Measurements from ENCODE around the gene PRSS16.

PRSS16 gene

DNA sequence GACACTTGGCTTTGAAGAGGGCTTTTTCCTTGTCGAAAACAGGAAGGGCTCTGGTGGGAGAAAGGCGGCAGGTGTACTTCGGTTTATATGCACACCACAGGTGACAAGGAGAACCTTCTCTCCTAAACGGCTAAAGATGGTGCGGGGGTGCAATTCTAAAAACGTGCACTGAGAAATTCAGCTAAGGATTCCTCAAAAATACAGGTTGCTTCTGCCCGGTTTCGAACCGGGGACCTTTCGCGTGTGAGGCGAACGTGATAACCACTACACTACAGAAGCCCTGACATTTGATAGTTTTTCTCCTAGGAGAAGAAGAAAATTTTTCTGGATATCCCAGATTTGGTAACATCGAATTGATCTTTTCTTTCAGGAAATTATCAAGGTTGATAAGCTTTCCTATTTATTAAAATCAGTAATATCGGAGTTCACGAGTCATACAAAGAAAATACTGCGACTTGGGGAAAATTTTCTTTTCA is 32.6 kb downstream of the PRSS16 start:
- DNase-seq: peak in 1 of 42 donors; percentile 14
- intact Hi-C loops (cut with DNase I): no loop called here

DNA sequence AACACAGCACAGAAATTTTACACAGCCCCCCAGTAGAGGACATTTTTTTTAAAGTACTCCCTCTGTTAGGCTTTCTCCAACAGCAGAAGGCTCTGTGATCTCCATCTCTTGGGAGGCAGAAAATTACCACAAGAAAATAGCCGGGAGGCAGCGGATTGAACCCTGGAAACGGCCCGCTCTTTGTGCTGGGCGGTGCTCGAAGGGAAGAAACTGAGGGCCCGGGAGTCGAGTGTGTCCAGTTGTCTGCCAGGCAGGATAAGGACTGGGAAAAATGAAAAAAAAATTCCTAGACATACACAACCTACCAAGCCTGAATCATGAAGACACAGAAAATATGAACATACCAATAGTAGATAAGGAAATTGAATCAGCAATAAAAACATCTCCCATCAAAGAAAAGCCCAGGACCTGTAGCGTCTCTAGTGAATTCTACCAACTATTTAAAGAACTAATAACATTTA is 33.1 kb downstream of the PRSS16 start:
- intact Hi-C loops (cut with DNase I): no loop called here

DNA sequence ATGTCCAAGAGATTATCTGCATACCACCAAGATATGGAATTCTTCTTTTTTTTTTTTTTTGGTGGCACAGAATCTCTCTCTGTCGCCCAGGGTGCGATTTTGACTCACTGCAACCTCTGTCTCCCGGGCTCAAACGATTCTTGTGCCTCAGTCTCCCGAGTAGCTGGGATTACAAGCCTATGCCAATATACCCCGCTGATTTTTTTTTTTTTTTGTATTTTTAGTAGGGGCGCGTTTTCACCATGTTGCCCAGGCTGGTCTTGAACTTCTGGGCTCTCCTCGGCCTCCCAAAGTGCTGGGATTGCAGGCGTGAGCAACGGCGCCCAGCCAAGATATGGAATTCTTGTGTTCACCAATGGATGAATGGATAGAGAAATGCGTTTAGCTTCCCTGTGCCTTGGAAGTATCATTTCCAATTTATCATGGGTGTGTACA is 33.6 kb downstream of the PRSS16 start:
- no peak for DNase-seq
- intact Hi-C loops (cut with DNase I): no loop called here

More for the DNA sequence above, 33.1 kb downstream of the PRSS16 start:
- DNase-seq: no peak

DNA sequence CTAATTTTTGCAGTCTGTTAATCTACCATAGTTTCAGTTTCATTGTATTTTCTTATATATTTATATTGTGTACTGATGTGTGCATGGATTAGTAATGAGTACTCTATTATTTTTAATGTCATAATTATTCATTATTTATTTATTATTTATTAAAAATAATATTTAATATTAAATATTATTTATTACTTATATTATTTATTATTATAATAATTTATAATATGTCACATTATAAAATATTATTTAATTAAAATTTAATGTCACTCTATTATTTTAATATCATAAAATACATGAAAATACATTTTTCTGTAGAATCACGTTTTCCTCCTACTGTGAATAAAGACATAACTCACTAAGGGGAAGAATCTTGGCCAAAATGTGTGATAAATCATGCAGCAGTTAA is 34.1 kb downstream of the PRSS16 start:
- intact Hi-C loops (cut with DNase I): no loop called here
- no peak for DNase-seq

DNA sequence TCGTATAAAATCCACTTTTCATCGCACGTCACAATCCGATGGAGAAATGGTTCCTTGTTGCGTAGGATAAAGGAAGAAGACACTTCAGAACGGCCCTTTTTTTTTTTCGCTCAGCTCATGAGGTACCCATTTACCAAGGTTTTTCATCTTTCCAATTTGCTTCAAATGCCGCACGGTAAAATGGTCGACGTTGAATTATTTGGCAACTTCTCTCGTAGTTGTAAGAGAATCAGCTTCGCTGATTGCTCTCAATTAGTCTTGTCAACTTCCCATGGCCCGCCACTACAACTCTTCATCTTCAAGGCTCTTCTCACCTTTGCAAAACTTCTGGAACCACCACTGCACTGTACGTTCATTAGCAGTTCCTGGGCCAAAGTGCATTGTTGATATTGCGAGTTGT is 35.8 kb downstream of the PRSS16 start:
- intact Hi-C loops (cut with DNase I): no loop called here
- no peak for DNase-seq

DNA sequence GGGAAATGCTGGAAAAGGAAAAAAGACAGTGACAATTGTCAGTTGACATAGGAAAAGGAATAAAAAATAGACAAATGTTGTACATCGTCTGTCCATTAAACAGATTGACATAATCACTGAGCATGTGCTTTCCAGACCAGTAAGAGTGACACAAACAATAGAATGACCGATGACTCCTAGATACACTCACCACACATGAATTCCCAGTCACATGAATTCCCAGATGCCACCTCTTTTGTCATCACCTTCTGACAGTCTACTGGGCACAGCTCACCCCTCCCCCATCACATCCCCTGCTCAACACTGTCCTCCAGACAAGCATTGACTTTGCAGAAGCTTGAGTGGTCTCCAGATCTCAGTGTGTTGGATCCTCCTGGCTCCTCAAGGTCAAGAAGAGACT is 38.6 kb downstream of the PRSS16 start:
- DNase-seq: no peak
- intact Hi-C loops (cut with DNase I): no loop called here

DNA sequence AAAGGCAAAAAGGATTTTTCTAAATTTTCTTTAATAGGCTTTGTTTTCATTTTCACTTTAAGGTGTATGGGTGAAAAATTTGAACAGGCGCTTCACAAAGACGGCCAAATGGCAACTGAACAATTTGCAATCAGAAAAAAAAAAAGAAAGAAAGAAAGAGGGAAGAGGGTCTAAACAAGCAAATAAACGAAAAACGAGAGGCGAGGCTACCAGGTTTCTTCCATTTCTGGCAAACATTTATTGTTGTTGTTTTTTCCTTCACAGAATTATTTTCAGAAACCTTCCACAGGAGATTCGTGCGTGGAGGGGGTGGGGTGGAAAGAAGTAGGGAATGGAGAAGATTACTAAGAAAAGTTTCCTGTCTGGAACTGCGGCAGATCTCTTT is 40.2 kb downstream of the PRSS16 start:
- DNase-seq: no peak
- intact Hi-C loops (cut with DNase I): no loop called here

DNA sequence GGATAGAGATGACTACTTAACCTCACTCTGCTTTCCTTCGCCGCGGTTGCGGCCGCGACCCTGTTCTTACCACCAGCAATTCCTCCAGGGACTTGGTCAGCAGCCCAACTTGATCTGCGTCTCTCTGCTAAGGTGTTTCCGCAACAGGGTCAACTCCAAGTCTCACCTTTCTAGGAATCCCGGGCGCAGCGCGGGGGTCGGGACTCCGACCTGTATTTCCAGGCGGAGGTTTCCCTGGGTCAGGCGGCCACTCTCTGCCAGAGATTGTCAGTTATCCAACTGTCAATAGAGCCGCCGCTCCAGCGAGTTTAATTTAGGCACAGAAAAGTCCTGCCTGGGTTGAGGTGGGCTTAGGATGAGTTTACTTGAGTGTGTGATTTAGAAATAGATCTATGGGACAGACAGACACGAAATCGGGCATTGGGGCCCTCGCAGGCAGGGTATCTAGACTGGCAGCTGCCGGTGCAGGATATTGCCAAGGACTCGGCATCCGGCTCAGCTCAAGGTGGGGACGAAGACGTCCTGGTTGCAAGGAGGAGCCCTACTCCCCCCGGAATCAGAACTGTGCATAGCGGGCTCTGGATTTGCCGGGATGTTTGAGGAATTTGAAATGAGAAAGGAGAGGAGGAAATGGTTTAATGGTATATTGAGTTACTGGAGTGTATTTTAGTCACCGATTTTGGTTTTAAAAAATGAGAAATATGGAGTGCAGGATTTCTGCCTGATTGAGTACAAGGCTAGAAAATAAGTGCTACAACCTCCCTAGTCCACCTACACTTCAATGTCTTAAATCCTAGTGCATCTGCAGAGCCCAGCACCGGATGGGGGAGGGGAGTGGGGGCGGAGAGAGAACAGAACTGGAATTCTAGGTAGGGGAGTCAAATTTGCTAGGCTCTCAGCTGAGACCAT is 40.9 kb downstream of the PRSS16 start:
- intact Hi-C loops (cut with DNase I): no loop called here
- no peak for DNase-seq

DNA sequence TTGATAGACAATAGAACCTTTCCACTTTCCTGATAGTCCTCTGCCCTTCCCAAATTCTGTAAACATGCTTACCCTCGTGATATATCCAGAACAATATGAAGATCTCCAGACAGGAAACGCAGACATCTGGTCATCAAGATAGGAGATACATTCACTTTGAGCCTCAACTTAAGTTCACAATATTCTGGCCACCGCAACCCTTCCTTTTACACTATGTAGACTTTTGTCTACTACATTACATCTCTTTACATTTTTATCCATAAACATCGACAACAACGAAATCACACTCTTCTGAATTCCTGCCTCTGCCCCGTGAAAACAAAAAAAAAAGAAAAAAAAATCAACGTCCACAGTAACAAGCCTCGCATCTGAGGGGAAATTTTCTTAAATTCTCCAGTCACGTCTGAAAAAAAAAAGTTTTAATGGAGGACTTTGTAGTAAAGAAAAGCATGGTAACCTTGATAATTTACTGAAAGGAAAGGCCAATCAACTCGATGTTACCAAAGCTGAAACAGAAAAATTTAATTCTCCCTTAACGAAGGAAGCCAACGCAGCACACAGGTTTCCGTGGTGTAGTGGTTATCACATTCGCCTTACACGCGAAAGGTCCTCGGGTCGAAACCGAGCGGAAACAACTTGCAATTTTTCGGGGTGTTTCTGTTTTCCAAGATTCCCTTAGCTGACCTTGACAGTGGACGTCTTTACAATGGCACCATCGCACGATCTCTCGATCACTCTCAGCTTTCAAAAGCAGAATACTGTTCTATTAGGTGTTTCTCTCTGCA is 42.8 kb downstream of the PRSS16 start:
- intact Hi-C loops (cut with DNase I): no loop called here
- no peak for DNase-seq

DNA sequence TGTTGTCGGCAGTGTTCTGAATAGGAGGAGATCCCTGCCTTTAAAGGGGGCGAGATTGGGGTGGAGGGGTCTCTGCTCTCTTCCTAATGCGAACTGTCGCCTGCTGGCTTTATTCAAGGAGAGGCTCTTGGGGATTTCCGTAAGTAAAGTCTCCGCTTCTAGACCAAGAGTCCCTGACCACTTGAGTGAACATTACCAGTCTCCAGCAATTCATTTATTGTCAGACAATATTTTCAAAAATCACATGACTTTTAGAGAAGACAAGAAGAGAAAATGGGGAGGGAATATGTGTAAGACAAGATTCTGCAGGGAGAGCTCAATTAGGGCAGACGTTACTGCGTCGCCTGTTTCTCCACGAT is 43.3 kb downstream of the PRSS16 start:
- no peak for DNase-seq
- intact Hi-C loops (cut with DNase I): no loop called here

DNA sequence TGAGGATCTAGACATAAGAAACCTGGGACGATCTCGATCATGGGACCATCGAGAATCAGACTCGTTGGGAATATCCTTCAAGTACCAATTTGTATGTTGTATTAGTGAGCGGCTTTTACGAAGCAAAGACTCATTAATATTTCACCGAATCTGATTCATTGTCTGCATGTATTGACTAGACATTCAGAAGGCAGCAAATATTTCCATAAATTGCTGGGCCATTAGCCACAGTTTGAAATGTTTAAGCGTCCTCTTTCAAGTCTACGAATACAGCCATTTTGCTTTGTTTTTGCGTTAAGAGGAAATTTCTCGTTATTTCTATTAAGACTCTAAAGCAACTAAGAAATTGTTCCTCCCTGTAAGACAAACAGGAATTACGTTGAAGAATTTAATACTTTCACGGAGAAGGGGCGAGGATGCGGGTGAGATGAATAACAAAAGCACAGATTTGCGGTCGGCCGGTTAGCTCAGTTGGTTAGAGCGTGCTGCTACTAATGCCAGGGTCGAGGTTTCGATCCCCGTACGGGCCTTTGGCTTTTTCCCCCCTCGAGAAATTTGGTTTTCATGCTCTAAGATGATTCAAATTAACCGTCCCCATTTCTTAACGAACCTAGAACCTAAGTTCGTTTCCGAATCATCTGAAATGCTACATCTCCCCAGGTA is 46.1 kb downstream of the PRSS16 start:
- DNase-seq: no peak
- intact Hi-C loops (cut with DNase I): no loop called here

DNA sequence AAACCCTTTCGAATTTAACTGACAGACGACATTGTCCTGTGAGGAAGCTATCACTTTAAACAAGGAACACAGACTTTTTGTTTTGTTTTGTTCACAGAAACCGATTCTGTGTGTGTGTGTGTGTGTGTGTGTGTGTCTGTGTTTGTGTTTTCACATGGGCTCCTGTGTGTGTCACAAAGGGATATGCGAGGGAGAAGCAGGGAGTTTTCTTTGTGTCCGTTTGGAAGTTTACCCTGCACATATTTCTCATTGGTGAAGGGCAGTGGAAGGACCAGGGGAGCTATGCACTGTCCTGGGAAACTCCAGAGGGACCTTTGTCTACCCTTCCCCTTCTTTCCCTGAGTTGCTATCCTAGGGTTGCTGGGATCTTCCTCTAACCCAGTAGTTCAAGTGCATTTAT is 46.9 kb downstream of the PRSS16 start:
- intact Hi-C loops (cut with DNase I): no loop called here
- no peak for DNase-seq

DNA sequence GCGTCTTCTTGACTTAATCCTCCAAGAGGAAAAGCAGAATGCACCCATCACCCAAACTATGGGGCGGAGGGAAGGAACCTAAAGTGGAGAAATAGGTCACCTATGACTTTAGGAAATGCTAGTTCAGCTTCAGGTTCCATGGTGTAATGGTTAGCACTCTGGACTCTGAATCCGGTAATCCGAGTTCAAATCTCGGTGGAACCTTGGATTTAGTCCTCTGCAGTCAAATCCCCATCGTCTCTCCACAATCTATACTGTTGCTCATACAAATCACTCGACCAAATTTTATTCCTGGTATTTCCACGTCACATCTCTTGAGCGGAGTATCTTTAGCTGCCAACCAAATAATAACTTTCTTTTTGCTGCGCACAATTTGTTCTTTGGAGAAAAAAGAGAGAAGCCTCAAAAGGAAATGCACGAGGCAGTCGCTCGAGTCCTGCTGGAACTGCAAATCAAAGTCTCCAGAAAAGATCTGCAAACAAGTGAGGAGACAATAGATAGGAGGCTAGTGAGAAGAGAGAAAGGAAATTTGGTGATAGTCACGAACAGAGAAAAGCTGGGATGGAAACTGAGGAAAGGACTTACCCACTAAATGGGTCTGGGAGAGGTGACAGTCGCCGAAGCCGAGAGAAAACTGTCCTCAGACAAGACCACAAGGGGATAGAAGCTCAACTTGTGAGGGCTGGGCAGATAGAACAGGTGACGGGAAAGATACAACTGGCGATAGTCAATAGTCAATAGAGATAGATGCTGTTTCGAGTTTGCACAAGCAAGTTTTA is 48.0 kb downstream of the PRSS16 start:
- intact Hi-C loops (cut with DNase I): no loop called here
- DNase-seq: no peak

DNA sequence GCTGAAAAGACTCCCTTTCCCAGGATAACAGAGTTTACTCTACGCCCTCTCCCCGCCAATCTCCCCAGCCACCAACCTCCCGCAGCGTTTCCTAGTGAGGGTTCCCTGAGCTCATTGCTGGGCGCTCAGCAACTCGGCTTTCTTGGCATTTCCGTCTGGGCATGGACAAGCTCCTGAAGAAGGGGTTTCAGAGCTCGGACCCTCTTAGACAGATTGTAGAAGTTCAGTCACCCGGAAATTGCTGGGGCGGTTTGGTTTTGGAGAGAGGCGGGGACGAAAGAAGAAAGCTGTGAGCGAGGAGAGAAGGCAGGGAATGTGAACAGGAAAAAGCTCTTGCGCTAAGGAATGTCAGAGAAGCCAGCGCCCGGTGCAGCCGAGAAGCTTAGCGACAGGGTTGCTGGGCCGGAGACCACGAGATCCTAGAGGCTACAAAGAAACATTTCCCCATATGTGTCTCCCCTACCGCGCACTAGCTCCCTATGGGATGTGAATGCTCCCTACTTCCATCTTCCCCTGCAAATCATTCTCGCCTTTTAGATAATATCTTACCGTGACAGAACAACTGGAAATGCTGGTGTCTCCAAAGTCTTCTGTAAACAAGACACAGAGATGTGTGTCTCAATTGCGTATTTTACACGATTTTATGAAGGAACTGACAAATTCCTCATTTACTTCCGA is 48.7 kb downstream of the PRSS16 start:
- intact Hi-C loops (cut with DNase I): no loop called here
- DNase-seq: no peak

DNA sequence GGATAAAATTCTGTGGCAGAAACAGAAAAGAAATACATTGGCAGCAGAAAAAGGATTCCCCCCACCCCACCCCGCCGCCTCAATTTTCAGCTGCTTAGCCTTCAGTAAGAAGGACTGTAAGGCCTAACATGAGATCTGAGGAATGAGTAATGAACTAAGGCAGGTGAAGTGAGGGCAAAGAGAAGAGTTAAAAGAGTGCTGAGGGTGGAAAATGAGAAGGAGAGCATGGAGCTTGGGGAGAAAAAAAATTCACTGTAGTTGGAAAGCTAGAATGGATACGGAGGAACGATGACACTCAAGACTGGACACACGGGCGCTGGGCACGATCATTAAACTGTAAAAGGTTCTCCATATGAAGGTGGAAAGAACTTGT is 50.0 kb downstream of the PRSS16 start:
- no peak for DNase-seq

DNA sequence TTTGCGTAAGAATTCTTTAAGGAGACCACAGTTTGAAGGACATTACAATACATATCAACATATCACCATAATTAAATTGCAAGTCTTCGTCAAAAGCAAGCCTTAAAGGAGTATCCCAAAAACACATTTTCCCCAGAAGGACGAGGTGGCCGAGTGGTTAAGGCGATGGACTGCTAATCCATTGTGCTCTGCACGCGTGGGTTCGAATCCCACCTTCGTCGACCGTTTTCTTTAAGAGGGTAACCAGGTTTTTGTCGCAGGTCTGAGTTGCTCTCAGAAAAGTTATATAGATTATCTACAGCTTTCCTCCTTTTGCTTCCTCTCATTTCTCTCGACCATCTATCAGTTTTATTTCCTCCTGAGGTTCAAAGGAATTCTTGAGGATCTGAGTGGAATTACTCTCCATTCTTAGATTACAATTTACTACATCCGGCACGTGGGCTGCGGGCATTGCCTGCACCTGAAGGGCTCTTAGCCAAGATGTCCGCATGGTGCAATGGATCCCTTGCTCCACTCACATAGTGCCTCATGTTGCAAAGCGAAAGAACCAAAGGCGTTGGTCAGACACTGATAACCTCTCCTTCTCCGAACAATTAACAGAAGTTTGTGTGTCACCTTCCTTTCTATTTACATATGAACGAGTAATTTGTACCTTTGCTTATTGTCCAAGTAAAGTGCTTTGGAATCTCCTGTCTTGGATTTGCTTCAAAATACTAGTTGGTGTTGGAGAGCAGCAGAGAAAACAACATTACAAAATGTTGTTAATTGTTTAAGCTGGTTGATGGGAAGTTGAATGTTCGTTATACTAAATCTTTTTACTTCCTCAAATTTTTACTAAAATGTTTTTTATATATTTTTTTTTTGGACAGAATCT is 50.6 kb downstream of the PRSS16 start:
- DNase-seq: no peak
- intact Hi-C loops (cut with DNase I): no loop called here

More for the DNA sequence above, 50.0 kb downstream of the PRSS16 start:
- intact Hi-C loops (cut with DNase I): no loop called here

DNA sequence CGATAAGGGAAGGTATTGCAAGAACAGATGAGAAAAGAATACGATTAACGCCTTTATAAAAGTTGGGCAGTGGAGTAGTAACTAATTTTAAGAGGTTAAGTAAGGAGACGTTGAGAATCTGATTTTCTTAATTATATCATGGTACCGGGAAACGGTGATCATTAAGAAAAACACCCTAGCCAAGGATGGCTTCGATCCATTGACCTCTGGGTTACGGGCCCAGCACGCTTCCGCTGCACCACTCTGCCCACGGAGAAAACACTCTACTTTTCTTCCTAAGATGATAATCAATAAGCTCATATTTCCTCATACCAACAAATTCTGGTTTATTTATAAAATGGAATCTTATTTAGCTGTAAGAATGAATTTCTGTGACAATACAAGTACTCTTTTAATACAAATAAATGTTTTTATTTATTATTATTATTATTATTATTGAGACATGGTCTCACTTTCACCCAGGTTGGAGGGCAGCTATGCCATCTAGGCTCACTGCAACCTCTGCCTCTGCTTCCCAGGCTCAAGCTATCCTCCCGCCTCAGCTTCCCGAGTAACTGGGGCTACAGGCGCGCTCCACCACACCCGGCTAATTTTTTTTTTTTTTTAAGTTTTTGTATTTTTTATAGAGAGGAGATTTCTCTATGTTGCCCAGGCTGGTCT is 56.2 kb downstream of the PRSS16 start:
- intact Hi-C loops (cut with DNase I): no loop called here
- DNase-seq: no peak
